ENCODE results near the gene GBF1.

Gene GBF1

GRCh38 chr10:102354451-102354850 is 109.1 kb downstream of the GBF1 start:
- no peak for DNase-seq

- no peak for DNase-seq
Measured at GRCh38 chr10:102358712-102359382, 113.5 kb downstream of the GBF1 start.

- DNase-seq = no peak
Measured at GRCh38 chr10:102367441-102367840, 122.1 kb downstream of the GBF1 start.

- no peak for DNase-seq
Measured at GRCh38 chr10:102368077-102368476, 122.7 kb downstream of the GBF1 start.

- DNase-seq = no peak
Measured at GRCh38 chr10:102371295-102371694, 126.0 kb downstream of the GBF1 start.

- DNase-seq = no peak
Measured at GRCh38 chr10:102375250-102375649, 129.9 kb downstream of the GBF1 start.

GRCh38 chr10:102375867-102376266 is 130.5 kb downstream of the GBF1 start:
- DNase-seq = no peak

GRCh38 chr10:102376901-102377300 is 131.6 kb downstream of the GBF1 start:
- no peak for DNase-seq

- DNase-seq = no peak
Measured at GRCh38 chr10:102379383-102379782, 134.1 kb downstream of the GBF1 start.

GRCh38 chr10:102381983-102382382 is 136.7 kb downstream of the GBF1 start:
- no peak for DNase-seq

GRCh38 chr10:102382871-102383270 is 137.5 kb downstream of the GBF1 start:
- no peak for DNase-seq

- DNase-seq = no peak
Measured at GRCh38 chr10:102384053-102384452, 138.7 kb downstream of the GBF1 start.

- no peak for DNase-seq
Measured at GRCh38 chr10:102384606-102385429, 139.5 kb downstream of the GBF1 start.

GRCh38 chr10:102389894-102390293 is 144.6 kb downstream of the GBF1 start:
- DNase-seq = no peak

GRCh38 chr10:102392306-102392705 is 147.0 kb downstream of the GBF1 start:
- DNase-seq = no peak

- DNase-seq = no peak
Measured at GRCh38 chr10:102393411-102394078, 148.2 kb downstream of the GBF1 start.

GRCh38 chr10:102394079-102394800 is 148.9 kb downstream of the GBF1 start:
- peak; percentile 94 for DNase-seq

- DNase-seq = peak; percentile 69
Measured at GRCh38 chr10:102394801-102395399, 149.6 kb downstream of the GBF1 start.

- DNase-seq = peak; percentile 96
Measured at GRCh38 chr10:102395400-102396316, 150.3 kb downstream of the GBF1 start, which contains the start of gene NFKB2. TSS of gene NFKB2 (plus strand) at chr10:102395705. CDS start at chr10:102395960, 255 bp downstream.

- no peak for DNase-seq
Measured at GRCh38 chr10:102396317-102396650, 151.0 kb downstream of the GBF1 start.

GRCh38 chr10:102396730-102397151 is 151.4 kb downstream of the GBF1 start:
- DNase-seq = no peak
